ENCODE results near the gene KIF19.

DNA sequence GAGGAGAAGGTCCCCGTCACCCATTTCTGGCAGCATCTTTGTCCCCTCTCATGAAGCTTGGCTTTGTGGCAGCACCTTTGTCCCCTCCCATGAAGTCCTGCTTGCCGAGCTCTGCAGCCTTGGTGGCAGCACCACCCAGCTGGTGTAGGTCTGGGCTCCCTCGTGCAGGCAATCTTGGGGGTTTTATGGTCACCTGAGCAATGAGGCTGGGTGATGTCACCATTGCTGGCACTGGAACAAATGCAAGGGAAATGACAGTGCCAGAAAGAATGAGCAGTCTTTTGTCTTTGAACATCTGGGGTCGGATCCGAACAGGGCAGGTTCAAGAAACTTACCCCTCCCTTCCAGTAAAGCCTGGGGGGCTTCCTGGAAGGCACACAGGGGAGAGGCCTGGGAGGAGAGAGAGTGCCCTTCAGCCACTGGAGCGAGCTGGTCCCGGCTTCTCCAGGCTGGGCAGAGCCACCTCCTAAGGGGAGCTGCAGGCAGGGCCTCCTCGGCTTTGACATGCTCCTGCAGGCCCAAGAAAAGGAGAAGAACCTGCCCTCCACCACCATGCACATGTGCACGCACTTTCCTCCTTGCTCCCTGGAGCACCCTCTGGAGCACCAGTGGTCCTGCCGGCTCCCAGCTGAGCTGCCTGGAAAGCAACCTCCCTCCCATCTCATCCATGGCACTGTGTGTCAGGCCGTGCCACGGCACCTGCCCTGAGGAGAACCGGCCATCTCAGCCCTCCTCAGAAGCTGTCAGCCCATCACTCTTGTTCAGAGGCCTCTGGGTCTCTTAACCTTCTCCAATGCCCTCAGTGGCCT, 19.6 kb downstream of the KIF19 start:
- TF ChIP-seq, protein P1, sequence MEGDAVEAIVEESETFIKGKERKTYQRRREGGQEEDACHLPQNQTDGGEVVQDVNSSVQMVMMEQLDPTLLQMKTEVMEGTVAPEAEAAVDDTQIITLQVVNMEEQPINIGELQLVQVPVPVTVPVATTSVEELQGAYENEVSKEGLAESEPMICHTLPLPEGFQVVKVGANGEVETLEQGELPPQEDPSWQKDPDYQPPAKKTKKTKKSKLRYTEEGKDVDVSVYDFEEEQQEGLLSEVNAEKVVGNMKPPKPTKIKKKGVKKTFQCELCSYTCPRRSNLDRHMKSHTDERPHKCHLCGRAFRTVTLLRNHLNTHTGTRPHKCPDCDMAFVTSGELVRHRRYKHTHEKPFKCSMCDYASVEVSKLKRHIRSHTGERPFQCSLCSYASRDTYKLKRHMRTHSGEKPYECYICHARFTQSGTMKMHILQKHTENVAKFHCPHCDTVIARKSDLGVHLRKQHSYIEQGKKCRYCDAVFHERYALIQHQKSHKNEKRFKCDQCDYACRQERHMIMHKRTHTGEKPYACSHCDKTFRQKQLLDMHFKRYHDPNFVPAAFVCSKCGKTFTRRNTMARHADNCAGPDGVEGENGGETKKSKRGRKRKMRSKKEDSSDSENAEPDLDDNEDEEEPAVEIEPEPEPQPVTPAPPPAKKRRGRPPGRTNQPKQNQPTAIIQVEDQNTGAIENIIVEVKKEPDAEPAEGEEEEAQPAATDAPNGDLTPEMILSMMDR (IDR thresholded peaks at IDR 0.05; ENCODE audit: low read length): no peak
- no peak for TF ChIP-seq EZH2phosphoT487 (IDR thresholded peaks at IDR 0.05; ENCODE audit: low read length)

Measured in MM.1S (cell line).